PC-3 (cell line): ENCODE measurements around the gene CERS1. TPM values are rescaled to one million over a fixed set of nuclear protein-coding genes. Genes with fewer than 3 reads are reported as not detected.

Experiments
- ATAC-seq: fragments of 200-7000 bp; cut with Tn5 transposase; 2 replicates; pipeline ENCODE4 v1.9.1; 2020; ENCODE audit warnings: mild to moderate bottlenecking, moderate library complexity
- BruUV-seq: library from RNA; stranded (reverse); fragments of 400-500 nt; replicated peaks from 2 replicates; lab custom pipeline; 2021; lab: Mats Ljungman, UMichigan
- CTCF ChIA-PET: fragments of 300-600 bp; sonication (Branson Sonifier 250); formaldehyde crosslinking; loops from one replicate; lab custom pipeline; 2022; ENCODE audit warnings: antibody characterized with exemption; lab: Charles Lee
- POLR2A ChIA-PET: fragments of 300-600 bp; sonication (Branson Sonifier 250); formaldehyde crosslinking; loops from one replicate; lab custom pipeline; 2022; ENCODE audit warnings: antibody characterized with exemption; ENCODE audit not compliant: unreplicated experiment; lab: Charles Lee
- DNase-seq: peaks from one replicate; pipeline ENCODE4 v3.0.0-alpha.2; 2015
- H2AFZ ChIP-seq: fragments of 300-600 bp; sonication (generic); 2 replicates; pipeline ENCODE4 v1.6.0; 2016; ENCODE audit warnings: antibody characterized with exemption, low read length
- H3F3A ChIP-seq: fragments of 300-600 bp; sonication (generic); one replicate; pipeline ENCODE4 v1.6.0; 2017; ENCODE audit warnings: antibody characterized with exemption, low read length, control low read depth, mild to moderate bottlenecking; ENCODE audit not compliant: unreplicated experiment
- H3K27ac ChIP-seq: fragments of 300-600 bp; sonication (generic); 2 replicates; pipeline ENCODE4 v1.5.1; 2016; ENCODE audit warnings: mild to moderate bottlenecking, low read length
- H3K27me3 ChIP-seq: fragments of 300-600 bp; sonication (generic); 2 replicates; pipeline ENCODE4 v1.6.1; 2016; ENCODE audit warnings: low read length, mixed read lengths
- H3K36me3 ChIP-seq: fragments of 300-600 bp; sonication (generic); 2 replicates; pipeline ENCODE4 v1.6.1; 2016; ENCODE audit warnings: low read depth, mixed run types, low read length, mixed read lengths
- H3K4me1 ChIP-seq: fragments of 300-600 bp; sonication (generic); 2 replicates; pipeline ENCODE4 v1.5.1; 2016; ENCODE audit warnings: low read length; ENCODE audit not compliant: insufficient read depth
- H3K4me2 ChIP-seq: fragments of 300-600 bp; sonication (generic); 2 replicates; pipeline ENCODE4 v1.6.0; 2016; ENCODE audit warnings: low read length
- H3K4me3 ChIP-seq: fragments of 300-600 bp; sonication (generic); 2 replicates; pipeline ENCODE4 v1.5.1; 2016; ENCODE audit warnings: mild to moderate bottlenecking, low read length, mixed read lengths
- H3K79me2 ChIP-seq: fragments of 300-600 bp; sonication (generic); 2 replicates; pipeline ENCODE4 v1.6.1; 2017; ENCODE audit warnings: low read length, mixed read lengths
- H3K9ac ChIP-seq: fragments of 300-600 bp; sonication (generic); 2 replicates; pipeline ENCODE4 v1.6.0; 2016; ENCODE audit warnings: mild to moderate bottlenecking, low read length
- H3K9me2 ChIP-seq: fragments of 300-600 bp; sonication (generic); replicated peaks from 2 replicates; pipeline ENCODE4 v1.6.1; 2016; ENCODE audit warnings: mixed run types, low read length, mixed read lengths
- H3K9me3 ChIP-seq: fragments of 300-600 bp; sonication (generic); 2 replicates; pipeline ENCODE4 v1.6.1; 2016; ENCODE audit warnings: low read length, mixed read lengths
- H4K20me1 ChIP-seq: fragments of 300-600 bp; sonication (generic); 2 replicates; pipeline ENCODE4 v1.6.1; 2016; ENCODE audit warnings: low read length, mixed read lengths
- EZH2 ChIP-seq: fragments of 300-600 bp; sonication (generic); IDR thresholded peaks from one replicate; pipeline ENCODE4 v1.6.1; 2017; ENCODE audit warnings: antibody characterized with exemption, mild to moderate bottlenecking, low read length; ENCODE audit not compliant: unreplicated experiment
- EZH2phosphoT487 ChIP-seq: fragments of 300-600 bp; sonication (generic); IDR thresholded peaks from 2 replicates; pipeline ENCODE4 v1.6.1; 2018; ENCODE audit warnings: mild to moderate bottlenecking, antibody characterized with exemption, low read length, borderline replicate concordance
- intact Hi-C: fragments of 100-400 bp; cut with micrococcal nuclease; formaldehyde crosslinking; loops from 2 replicates; pipeline ENCODE4 v1.9.0; 2023
- total RNA-seq: library from RNA; depleted of rRNA; stranded (reverse); fragments of >200 nt; gene quantifications from 2 replicates; pipeline ENCODE4 v1.2.3, GENCODE V29; 2014
- TF ChIP-seq, protein P1 (sequence below): fragments of 300-600 bp; sonication (generic); conservative IDR thresholded peaks from 2 replicates; pipeline ENCODE4 v1.5.1; 2017; ENCODE audit warnings: antibody characterized with exemption, low read depth, mild to moderate bottlenecking, low read length

Gene CERS1
- total RNA-seq, 1 experiment from 2014 or later = 0.95 TPM

DNA sequence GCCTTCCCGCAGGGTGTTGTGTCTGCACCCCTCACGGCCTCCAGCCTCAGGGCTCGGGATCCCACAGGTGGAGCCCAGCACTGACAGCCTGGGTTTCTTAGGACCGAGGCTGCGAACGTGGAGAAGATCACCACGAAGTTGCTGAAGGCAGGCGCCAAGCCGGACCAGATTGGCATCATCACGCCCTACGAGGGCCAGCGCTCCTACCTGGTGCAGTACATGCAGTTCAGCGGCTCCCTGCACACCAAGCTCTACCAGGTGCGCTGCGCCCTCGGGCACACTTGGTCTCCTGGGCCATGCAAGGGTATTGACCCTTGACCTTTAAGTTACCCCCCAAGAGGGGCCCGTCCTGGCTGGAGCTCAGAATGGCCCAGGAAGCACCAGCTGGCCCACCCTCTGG, 35.2 kb downstream of the CERS1 start:
- intact Hi-C loops = no loop called here
- no peaks in the 10 kb centered on the region for H3F3A ChIP-seq
- ChIA-PET POLR2A (no interaction called here), CTCF (no interaction called here)
- H3K4me1 ChIP-seq = no peaks in the 10 kb centered on the region
- H4K20me1 ChIP-seq = no peaks in the 10 kb centered on the region
- H3K4me2 ChIP-seq = no peak overlapping the region
- H3K9me2 ChIP-seq = no peaks in the 10 kb centered on the region
- peaks cover 72% of the 10 kb centered on the region for H3K36me3 ChIP-seq
- no TSS peak for BruUV-seq
- no peak overlapping the region for H3K4me3 ChIP-seq
- ATAC-seq (no peak), DNase-seq (no peak)
- H3K27ac ChIP-seq = no peak overlapping the region
- H2AFZ ChIP-seq = no peak overlapping the region
- H3K27me3 ChIP-seq = no peaks in the 10 kb centered on the region
- TF ChIP-seq, protein P1, sequence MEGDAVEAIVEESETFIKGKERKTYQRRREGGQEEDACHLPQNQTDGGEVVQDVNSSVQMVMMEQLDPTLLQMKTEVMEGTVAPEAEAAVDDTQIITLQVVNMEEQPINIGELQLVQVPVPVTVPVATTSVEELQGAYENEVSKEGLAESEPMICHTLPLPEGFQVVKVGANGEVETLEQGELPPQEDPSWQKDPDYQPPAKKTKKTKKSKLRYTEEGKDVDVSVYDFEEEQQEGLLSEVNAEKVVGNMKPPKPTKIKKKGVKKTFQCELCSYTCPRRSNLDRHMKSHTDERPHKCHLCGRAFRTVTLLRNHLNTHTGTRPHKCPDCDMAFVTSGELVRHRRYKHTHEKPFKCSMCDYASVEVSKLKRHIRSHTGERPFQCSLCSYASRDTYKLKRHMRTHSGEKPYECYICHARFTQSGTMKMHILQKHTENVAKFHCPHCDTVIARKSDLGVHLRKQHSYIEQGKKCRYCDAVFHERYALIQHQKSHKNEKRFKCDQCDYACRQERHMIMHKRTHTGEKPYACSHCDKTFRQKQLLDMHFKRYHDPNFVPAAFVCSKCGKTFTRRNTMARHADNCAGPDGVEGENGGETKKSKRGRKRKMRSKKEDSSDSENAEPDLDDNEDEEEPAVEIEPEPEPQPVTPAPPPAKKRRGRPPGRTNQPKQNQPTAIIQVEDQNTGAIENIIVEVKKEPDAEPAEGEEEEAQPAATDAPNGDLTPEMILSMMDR = no peak
- TF ChIP-seq EZH2 = no peak
- no peak for TF ChIP-seq EZH2phosphoT487
- no peaks in the 10 kb centered on the region for H3K79me2 ChIP-seq
- no peak overlapping the region for H3K9ac ChIP-seq
- H3K9me3 ChIP-seq = no peaks in the 10 kb centered on the region

DNA sequence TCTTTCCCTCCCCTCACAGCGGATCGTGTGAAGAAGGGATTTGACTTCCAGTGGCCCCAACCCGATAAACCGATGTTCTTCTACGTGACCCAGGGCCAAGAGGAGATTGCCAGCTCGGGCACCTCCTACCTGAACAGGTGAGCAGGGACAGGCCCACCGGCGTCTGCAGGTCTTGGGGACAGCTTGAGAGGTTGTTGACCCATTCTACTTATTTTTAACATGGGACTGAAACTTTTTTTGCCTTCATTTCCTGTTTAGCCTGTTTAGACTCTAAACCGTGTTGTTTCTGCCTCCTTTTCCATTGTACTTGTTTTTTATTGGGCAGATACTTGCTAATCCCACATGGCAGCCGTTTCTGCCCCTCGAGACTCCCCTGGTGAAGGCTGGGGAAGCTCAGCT, 35.7 kb downstream of the CERS1 start:
- no peaks in the 10 kb centered on the region for H3K79me2 ChIP-seq
- no peaks in the 10 kb centered on the region for H3K27me3 ChIP-seq
- no peak overlapping the region for H3K4me2 ChIP-seq
- 0 out of 2 replicates have a peak, but pooled peaks cover under 1% of the 10 kb centered on the region for H4K20me1 ChIP-seq
- ChIA-PET CTCF (no interaction called here), POLR2A (no interaction called here)
- no peak overlapping the region for H3K27ac ChIP-seq
- no peaks in the 10 kb centered on the region for H3K9me3 ChIP-seq
- intact Hi-C loops = no loop called here
- no peak overlapping the region for H2AFZ ChIP-seq
- H3K9me2 ChIP-seq = no peaks in the 10 kb centered on the region
- ATAC-seq (no peak), DNase-seq (no peak)
- H3K4me3 ChIP-seq = no peak overlapping the region
- no peaks in the 10 kb centered on the region for H3F3A ChIP-seq
- TF ChIP-seq EZH2phosphoT487 (no peak), EZH2 (no peak)
- TF ChIP-seq, protein P1 = no peak
- peaks cover 75% of the 10 kb centered on the region for H3K36me3 ChIP-seq
- H3K4me1 ChIP-seq = no peaks in the 10 kb centered on the region
- no peak overlapping the region for H3K9ac ChIP-seq
- no TSS peak for BruUV-seq

DNA sequence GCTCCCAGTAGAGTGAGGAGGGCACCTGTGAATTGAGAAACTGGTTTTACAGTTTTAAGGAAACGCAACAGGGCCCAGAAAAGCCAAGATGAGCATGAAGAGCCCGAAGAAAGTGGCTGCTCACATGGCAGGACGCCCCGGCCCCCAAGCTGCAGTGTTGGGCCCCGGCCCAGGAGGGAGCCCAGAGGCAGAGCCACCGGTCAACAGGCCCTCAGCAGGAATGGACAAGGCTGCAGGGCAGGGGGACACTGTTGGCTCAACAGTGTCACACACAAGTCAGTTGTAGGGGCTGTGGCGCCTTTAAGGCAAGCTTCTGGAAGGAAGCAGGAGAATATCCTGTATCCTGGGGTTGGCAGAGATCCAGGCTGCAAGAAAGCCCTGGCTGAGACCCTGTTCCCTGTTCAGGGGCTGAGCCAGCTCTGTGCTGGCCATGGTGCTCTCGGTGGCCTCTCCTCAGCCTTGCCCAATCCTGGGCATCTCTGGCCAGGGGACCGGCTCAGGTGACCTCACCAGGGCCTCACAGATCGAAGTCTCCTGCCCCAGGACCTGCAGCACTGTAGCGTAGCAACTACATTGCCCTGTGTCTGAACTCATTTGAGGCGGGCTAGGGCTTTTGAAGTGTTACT, 36.2 kb downstream of the CERS1 start:
- no peak overlapping the region for H3K4me3 ChIP-seq

More for the DNA sequence above, 36.2 kb downstream of the CERS1 start:
- no peaks in the 10 kb centered on the region for H3F3A ChIP-seq
- POLR2A ChIA-PET = no interaction called here
- H4K20me1 ChIP-seq = 0 out of 2 replicates have a peak, but pooled peaks cover 5% of the 10 kb centered on the region
- H2AFZ ChIP-seq = no peak overlapping the region
- no peak overlapping the region for H3K9ac ChIP-seq
- no peak for DNase-seq
- H3K36me3 ChIP-seq = peaks cover 80% of the 10 kb centered on the region
- H3K9me3 ChIP-seq = no peaks in the 10 kb centered on the region
- H3K27ac ChIP-seq = no peak overlapping the region
- no TSS peak for BruUV-seq
- no peaks in the 10 kb centered on the region for H3K4me1 ChIP-seq
- H3K9me2 ChIP-seq = no peaks in the 10 kb centered on the region
- no peaks in the 10 kb centered on the region for H3K79me2 ChIP-seq
- CTCF ChIA-PET = no interaction called here
- TF ChIP-seq, protein P1 = no peak
- TF ChIP-seq EZH2phosphoT487 = no peak
- no peak overlapping the region for H3K4me2 ChIP-seq
- intact Hi-C loops = no loop called here
- no peaks in the 10 kb centered on the region for H3K27me3 ChIP-seq
- ATAC-seq = no peak
